Heart left ventricle (tissue), 16 donors: ENCODE measurements around the gene SNX9. TPM values are rescaled to one million over a fixed set of nuclear protein-coding genes. Genes with fewer than 3 reads are reported as not detected.
A peak's percentile ranks its signal among the peaks of the same experiment; 100 is the strongest.

Experiments used
- ATAC-seq, 4 donors: fragments of 200-7000 bp; cut with Tn5 transposase; one replicate each; pipeline ENCODE4 v1.9.1; 2020 to 2022; ENCODE audit warnings: moderate library complexity in 4 of 4, mild to moderate bottlenecking in 3 of 4, moderate number of reproducible peaks in 1 of 4
- DNase-seq, 5 donors: peaks; one replicate each; pipeline ENCODE4 v3.0.0-alpha.2; 2020
- H3K27ac ChIP-seq, 12 donors: fragments of 200-600 bp; sonication (generic) in 4 of 12; one replicate each; pipeline versions ENCODE4 v1.5.0 to v1.8.0; 2016 to 2022; ENCODE audit warnings: mild to moderate bottlenecking in 2 of 12
- H3K27me3 ChIP-seq, 9 donors: fragments of 200-600 bp; sonication (generic) in 2 of 9; one replicate each; pipeline versions ENCODE4 v1.5.1 to v1.8.0; 2016 to 2022; ENCODE audit warnings: mild to moderate bottlenecking in 3 of 9
- H3K36me3 ChIP-seq, 9 donors: fragments of 200-600 bp; sonication (generic) in 2 of 9; one replicate each; pipeline versions ENCODE4 v1.5.0 to v1.8.0; 2018 to 2022; ENCODE audit warnings: mild to moderate bottlenecking in 2 of 9
- H3K4me1 ChIP-seq, 12 donors: fragments of 200-600 bp; sonication (generic) in 4 of 12; one replicate each; pipeline versions ENCODE4 v1.5.0 to v1.8.0; 2016 to 2022; ENCODE audit warnings: mild to moderate bottlenecking in 3 of 12
- H3K4me3 ChIP-seq, 12 donors: fragments of 200-600 bp; sonication (generic) in 4 of 12; one replicate each; pipeline versions ENCODE4 v1.5.0 to v1.8.0; 2017 to 2022; ENCODE audit warnings: mild to moderate bottlenecking in 9 of 12, moderate library complexity in 4 of 12
- H3K9me3 ChIP-seq, 12 donors: fragments of 200-600 bp; sonication (generic) in 4 of 12; one replicate each; pipeline versions ENCODE4 v1.5.0 to v1.8.0; 2016 to 2022; ENCODE audit warnings: mild to moderate bottlenecking in 1 of 12
- CTCF ChIP-seq, 12 donors: fragments of 200-600 bp; sonication (generic) in 4 of 12; IDR thresholded peaks; one replicate each; pipeline versions ENCODE4 v1.5.0 to v1.8.0; 2018 to 2022; ENCODE audit warnings: antibody characterized with exemption in 12 of 12, mild to moderate bottlenecking in 5 of 12
- POLR2A ChIP-seq, 2 donors: fragments of 450-650 bp; IDR thresholded peaks; one replicate each; pipeline ENCODE4 v1.6.1; 2017; ENCODE audit warnings: antibody characterized with exemption in 2 of 2, mild to moderate bottlenecking in 2 of 2, moderate library complexity in 2 of 2
- WGBS, 4 donors: extraction: QIAGEN DNeasy Blood & Tissue Kit in 2 of 4; methylation state at CpG; one replicate each; pipeline versions ENCODE4 v1.1.5 to v1.1.7; 2013 to 2018; 5-methylcytosine and 5-hydroxymethylcytosine counted together
- intact Hi-C, 10 donors: fragments of 100-400 bp; cut with DNase I; formaldehyde crosslinking; loops; one replicate each; pipeline versions ENCODE4 v1.11.1 to v1.14.2; 2022
- polyA plus RNA-seq, 2 donors: library from polyadenylated mRNA; stranded (reverse); fragments of 200-250 nt; gene quantifications; one replicate each; pipeline ENCODE4 v1.2.3, GENCODE V29; 2013
- total RNA-seq, 9 donors: library from RNA; depleted of rRNA in 2 of 9; stranded (reverse); fragments of >200 nt in 2 of 9; fragmentation: NEBNext Ultra II Directional in 3 of 9; extraction: Animal tissue kit (Norgen Biotek cat#: 25700) in 3 of 9; gene quantifications; one replicate each; pipeline versions ENCODE4 v1.1.0 to v1.2.4, GENCODE V29; 2016 to 2023
- donor health status: ischemic (EF 13 %, LVEDD 7.1; RV severe dilation, severe dysfunction).
- donor health status: healthy with polysubstance abuse.
- donor health status: DM: no; HTN: yes; CAD: no.
- donor health status: DM: no; HTN: no; CAD: no.
- donor health status: ischemic (EF 25% LVEDD 6.9; RV normal size, moderate dysfunction).
- donor health status: ischemic (EF 25% LVEDD 5.7; RV mildly dilated, moderate dysfunction).
- donor health status: healthy.
- donor health status: DM: yes; HTN: yes; CAD: no.
- donor health status: ischemic (EF 35%, LVEDD 5.7; RV mildly dilated, moderate dysfunction).
- donor health status: nonischemic (EF 11% LVEDD 7.7; RV severe dilation, severe dysfunction).
- donor health status: DM: yes; HTN: yes; CAD: no.
- donor health status: PGD.
- donor health status: ischemic (EF 29% LVEDD 5.4; RV normal size, mild dysfunction).
- donor health status: nonischemic (EF 23%, LVEDD 6.1; RV moderate dilation, normal function).

SNX9 gene
- total and polyA plus RNA-seq, 11 donors: 15.4 to 44.0 (median 30.7) TPM

- intact Hi-C loops: no loop called here
- H3K27ac ChIP-seq: peak overlapping the region in 10 of 12 donors; percentile 34 to 76 (median 57)
- ATAC-seq (peak; percentile 70 to 88 (median 86)), DNase-seq (peak; percentile 70 to 91 (median 89))
- H3K4me3 ChIP-seq: no peak overlapping the region
- H3K36me3 ChIP-seq: no peaks in the 10 kb centered on the region
- no peaks in the 10 kb centered on the region for H3K9me3 ChIP-seq
- H3K27me3 ChIP-seq: no peaks in the 10 kb centered on the region
- no peak for TF ChIP-seq CTCF (IDR thresholded peaks at IDR 0.05)
- no peak for TF ChIP-seq POLR2A (IDR thresholded peaks at IDR 0.05)
- H3K4me1 ChIP-seq: peaks cover 0 to 39% (median 24%) of the 10 kb centered on the region in 12 donors
- WGBS, 4 donors: 52 to 60% (median 54%) methylated on average over 10 to 22 of the region's 22 CpGs
These were observed 166.7 kb downstream of the SNX9 start for GRCh38 chr6:157989541-157990289.

- H3K36me3 ChIP-seq: no peaks in the 10 kb centered on the region
- no peaks in the 10 kb centered on the region for H3K9me3 ChIP-seq
- peak in 1 of 4 donors; percentile 12 for ATAC-seq
- H3K27me3 ChIP-seq: no peaks in the 10 kb centered on the region
- peaks cover 0 to 39% (median 21%) of the 10 kb centered on the region in 12 donors for H3K4me1 ChIP-seq
- TF ChIP-seq CTCF (IDR thresholded peaks at IDR 0.05) (no peak), POLR2A (IDR thresholded peaks at IDR 0.05) (no peak)
- H3K27ac ChIP-seq: peak overlapping the region in 10 of 12 donors; percentile 34 to 76 (median 57)
- H3K4me3 ChIP-seq: no peak overlapping the region
- 66 to 74% (median 69%) methylated on average over 15 of the region's 15 CpGs for WGBS, 4 donors
- intact Hi-C loops: no loop called here
- DNase-seq: no peak
These were observed 167.4 kb downstream of the SNX9 start for GRCh38 chr6:157990321-157991066.

- intact Hi-C loops: no loop called here
- Histone ChIP-seq H3K27ac (peak overlapping the region in 1 of 12 donors; percentile 34), H3K4me3 (no peak overlapping the region), H3K36me3 (no peaks in the 10 kb centered on the region), H3K9me3 (no peaks in the 10 kb centered on the region), H3K27me3 (no peaks in the 10 kb centered on the region), H3K4me1 (peaks cover 0 to 39% (median 21%) of the 10 kb centered on the region in 12 donors)
- 93 to 97% (median 94%) methylated on average over 11 of the region's 11 CpGs for WGBS, 4 donors
- DNase-seq: no peak
- ATAC-seq: no peak
- no peak for TF ChIP-seq CTCF (IDR thresholded peaks at IDR 0.05)
- TF ChIP-seq POLR2A (IDR thresholded peaks at IDR 0.05): no peak
These were observed 168.0 kb downstream of the SNX9 start for GRCh38 chr6:157991067-157991432.

- intact Hi-C loops: no loop called here
These were observed 170.0 kb downstream of the SNX9 start for GRCh38 chr6:157993076-157993475.

More at GRCh38 chr6:157993076-157993475, 170.0 kb downstream of the SNX9 start:
- no peak for ATAC-seq
- 67 to 79% (median 77%) methylated on average over 3 of the region's 3 CpGs for WGBS, 4 donors
- Histone ChIP-seq H3K27ac (no peak overlapping the region), H3K4me3 (no peak overlapping the region), H3K27me3 (no peaks in the 10 kb centered on the region), H3K9me3 (no peaks in the 10 kb centered on the region), H3K4me1 (peaks cover 0 to 39% (median 22%) of the 10 kb centered on the region in 12 donors), H3K36me3 (no peaks in the 10 kb centered on the region)
- TF ChIP-seq CTCF (IDR thresholded peaks at IDR 0.05) (no peak), POLR2A (IDR thresholded peaks at IDR 0.05) (no peak)
- DNase-seq: no peak
